Neural crest cell (in vitro differentiated cells): ENCODE measurements around the gene KRT85. TPM values are rescaled to one million over a fixed set of nuclear protein-coding genes. Genes with fewer than 3 reads are reported as not detected.

Experiments
- DNase-seq: peaks from one replicate; pipeline ENCODE4 v3.0.0; 2021; ENCODE audit warnings: low read depth, mixed read lengths, low spot score
- H3K27ac Mint-ChIP-seq: one replicate; pipeline ENCODE4 v1.8.0; 2021; ENCODE audit warnings: mild to moderate bottlenecking, mixed read lengths; ENCODE audit not compliant: unreplicated experiment
- H3K27me3 Mint-ChIP-seq: 2 replicates; pipeline ENCODE4 v1.8.0; 2021; ENCODE audit warnings: low read depth, mild to moderate bottlenecking, mixed read lengths
- H3K36me3 Mint-ChIP-seq: 2 replicates; pipeline ENCODE4 v1.8.0; 2021; ENCODE audit warnings: low read depth, mild to moderate bottlenecking, mixed read lengths
- H3K4me1 Mint-ChIP-seq: 2 replicates; pipeline ENCODE4 v1.8.0; 2021; ENCODE audit warnings: mixed read lengths
- H3K4me3 Mint-ChIP-seq: one replicate; pipeline ENCODE4 v1.8.0; 2021; ENCODE audit warnings: mild to moderate bottlenecking, mixed read lengths
- H3K9me3 Mint-ChIP-seq: 2 replicates; pipeline ENCODE4 v1.8.0; 2021; ENCODE audit warnings: mixed read lengths
- total RNA-seq: library from RNA; stranded (reverse); gene quantifications from 2 replicates; pipeline ENCODE4 v1.2.1, GENCODE V29; 2021
- TF ChIP-seq, protein P1 (sequence below): fragments of 200-600 bp; sonication (generic); conservative IDR thresholded peaks from 2 replicates; pipeline ENCODE4 v1.5.0; 2021; ENCODE audit warnings: antibody characterized with exemption, mild to moderate bottlenecking

KRT85 gene
- total RNA-seq, 1 donor from 2014 or later = not detected

DNA sequence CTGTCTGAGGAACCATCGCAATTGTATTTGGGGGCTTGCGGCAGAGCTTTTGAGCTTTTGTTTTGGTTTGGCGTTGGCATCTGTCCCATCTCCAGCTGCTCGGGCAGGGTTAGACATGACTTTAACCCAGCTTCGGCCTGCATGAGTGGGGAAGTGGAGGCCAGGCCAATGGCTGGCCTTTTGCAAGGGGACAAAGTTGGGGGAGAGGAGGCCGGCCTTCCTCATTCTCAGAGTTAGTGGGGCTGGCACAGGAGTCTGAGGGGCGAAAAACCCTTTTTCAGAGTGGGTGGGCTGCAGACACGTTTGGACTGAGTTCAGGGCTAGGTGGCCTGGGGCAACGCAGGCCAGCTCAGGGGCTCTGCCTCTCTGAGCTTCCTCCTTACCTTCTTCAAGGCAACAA, 33.6 kb upstream of the KRT85 start:
- Mint-ChIP-seq H3K4me3 (no peak overlapping the region), H3K27me3 (peaks cover 10% of the 10 kb centered on the region), H3K27ac (peak overlapping the region; percentile 81), H3K36me3 (no peaks in the 10 kb centered on the region), H3K9me3 (no peaks in the 10 kb centered on the region), H3K4me1 (no peaks in the 10 kb centered on the region)
- TF ChIP-seq, protein P1, sequence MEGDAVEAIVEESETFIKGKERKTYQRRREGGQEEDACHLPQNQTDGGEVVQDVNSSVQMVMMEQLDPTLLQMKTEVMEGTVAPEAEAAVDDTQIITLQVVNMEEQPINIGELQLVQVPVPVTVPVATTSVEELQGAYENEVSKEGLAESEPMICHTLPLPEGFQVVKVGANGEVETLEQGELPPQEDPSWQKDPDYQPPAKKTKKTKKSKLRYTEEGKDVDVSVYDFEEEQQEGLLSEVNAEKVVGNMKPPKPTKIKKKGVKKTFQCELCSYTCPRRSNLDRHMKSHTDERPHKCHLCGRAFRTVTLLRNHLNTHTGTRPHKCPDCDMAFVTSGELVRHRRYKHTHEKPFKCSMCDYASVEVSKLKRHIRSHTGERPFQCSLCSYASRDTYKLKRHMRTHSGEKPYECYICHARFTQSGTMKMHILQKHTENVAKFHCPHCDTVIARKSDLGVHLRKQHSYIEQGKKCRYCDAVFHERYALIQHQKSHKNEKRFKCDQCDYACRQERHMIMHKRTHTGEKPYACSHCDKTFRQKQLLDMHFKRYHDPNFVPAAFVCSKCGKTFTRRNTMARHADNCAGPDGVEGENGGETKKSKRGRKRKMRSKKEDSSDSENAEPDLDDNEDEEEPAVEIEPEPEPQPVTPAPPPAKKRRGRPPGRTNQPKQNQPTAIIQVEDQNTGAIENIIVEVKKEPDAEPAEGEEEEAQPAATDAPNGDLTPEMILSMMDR = no peak
- no peak for DNase-seq

DNA sequence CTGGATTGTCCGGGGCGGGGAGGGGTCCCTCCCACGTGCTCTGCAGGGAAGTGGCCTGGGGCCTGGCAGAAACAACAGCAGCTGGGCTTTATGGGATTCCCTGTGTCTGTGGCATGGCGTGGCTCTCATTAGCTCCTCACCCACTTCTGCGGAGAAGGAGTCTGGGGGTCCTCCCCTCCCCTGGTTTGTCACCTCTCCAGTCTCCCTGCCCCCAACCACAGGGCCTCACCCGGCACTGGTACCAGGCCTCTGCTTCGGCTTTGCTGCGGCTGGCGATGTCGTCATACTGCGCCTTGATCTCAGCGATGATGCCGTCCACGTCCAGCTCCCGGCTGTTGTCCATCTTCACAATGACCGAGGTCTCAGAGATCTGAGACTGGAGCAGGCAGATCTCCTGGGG, 32.5 kb upstream of the KRT85 start:
- H3K36me3 Mint-ChIP-seq = no peaks in the 10 kb centered on the region
- TF ChIP-seq, protein P1 = no peak
- H3K9me3 Mint-ChIP-seq = no peaks in the 10 kb centered on the region
- no peak overlapping the region for H3K4me3 Mint-ChIP-seq
- H3K27ac Mint-ChIP-seq = no peak overlapping the region
- peaks cover 10% of the 10 kb centered on the region for H3K27me3 Mint-ChIP-seq
- H3K4me1 Mint-ChIP-seq = no peaks in the 10 kb centered on the region
- no peak for DNase-seq

DNA sequence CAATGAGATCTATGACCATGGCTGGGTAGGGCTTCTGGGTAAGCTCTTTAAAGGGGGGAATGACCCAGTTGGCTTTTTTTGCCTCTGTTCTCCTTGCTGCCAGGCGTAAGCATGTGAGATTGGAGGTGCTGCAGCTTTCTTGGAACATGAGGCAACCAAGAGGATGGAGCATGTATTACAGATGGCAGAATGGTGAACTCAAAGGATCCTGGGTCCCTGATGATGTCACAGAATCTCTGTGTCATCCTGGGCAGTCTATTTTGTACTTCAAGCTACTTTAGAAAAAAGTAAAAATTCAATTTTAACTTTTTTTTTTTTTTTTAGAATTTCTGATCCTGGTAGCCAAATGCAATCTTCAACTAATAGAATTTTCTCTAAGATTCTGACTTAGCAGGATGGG, 30.9 kb upstream of the KRT85 start:
- H3K9me3 Mint-ChIP-seq = no peaks in the 10 kb centered on the region

GRCh38 chr12:52396656-52397055, 29.4 kb upstream of the KRT85 start:
- TF ChIP-seq, protein P1 = no peak
- no peaks in the 10 kb centered on the region for H3K4me1 Mint-ChIP-seq
- H3K27me3 Mint-ChIP-seq = peaks cover 10% of the 10 kb centered on the region
- no peaks in the 10 kb centered on the region for H3K36me3 Mint-ChIP-seq
- no peak overlapping the region for H3K4me3 Mint-ChIP-seq
- no peaks in the 10 kb centered on the region for H3K9me3 Mint-ChIP-seq
- no peak for DNase-seq
- H3K27ac Mint-ChIP-seq = no peak overlapping the region

More for the DNA sequence above, 30.9 kb upstream of the KRT85 start:
- no peak overlapping the region for H3K27ac Mint-ChIP-seq
- no peak overlapping the region for H3K4me3 Mint-ChIP-seq
- H3K36me3 Mint-ChIP-seq = no peaks in the 10 kb centered on the region
- no peak for DNase-seq
- TF ChIP-seq, protein P1 = no peak
- no peaks in the 10 kb centered on the region for H3K4me1 Mint-ChIP-seq
- H3K27me3 Mint-ChIP-seq = peaks cover 10% of the 10 kb centered on the region

DNA sequence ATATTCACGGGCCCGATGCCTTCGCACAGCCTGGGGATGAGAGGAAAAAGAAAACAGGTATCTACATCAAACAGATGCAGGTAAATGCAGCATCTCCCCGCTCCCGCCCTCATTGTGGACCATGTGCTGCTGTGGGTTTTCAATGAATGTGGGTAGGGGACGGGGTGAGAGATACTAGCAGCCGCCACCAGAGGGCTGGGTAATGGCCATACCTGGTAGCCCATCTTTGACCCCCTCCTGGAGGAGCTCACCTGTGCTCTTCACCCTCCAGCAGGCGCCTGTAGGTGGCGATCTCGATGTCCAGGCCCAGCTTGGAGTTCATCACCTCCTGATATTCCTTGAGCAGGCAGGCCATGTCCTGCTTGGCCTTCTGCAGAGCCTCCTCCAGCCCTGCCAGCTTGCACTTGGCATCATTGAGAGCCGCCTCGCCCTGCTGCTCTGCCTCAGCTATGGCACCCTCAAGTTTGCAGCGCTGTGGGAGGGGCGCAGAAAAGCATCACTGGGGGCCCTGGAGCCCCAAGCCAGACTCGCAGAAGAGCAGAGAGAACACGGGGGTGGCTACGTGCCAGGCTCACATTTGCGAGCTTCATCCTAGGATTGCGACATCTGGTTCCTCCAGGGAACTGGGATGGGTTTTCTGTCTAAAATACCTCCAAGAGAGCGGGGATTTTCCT, 28.6 kb upstream of the KRT85 start:
- Mint-ChIP-seq H3K36me3 (no peaks in the 10 kb centered on the region), H3K4me3 (no peak overlapping the region), H3K27me3 (peaks cover 10% of the 10 kb centered on the region), H3K9me3 (no peaks in the 10 kb centered on the region), H3K4me1 (no peaks in the 10 kb centered on the region), H3K27ac (no peak overlapping the region)
- TF ChIP-seq, protein P1 = peak; percentile 51
- no peak for DNase-seq
